GM21515 (cell line): Measurements from ENCODE around the gene FKBP15.
"Not testable (repeated sequence)": the region's sequence is repeated elsewhere in the genome, so short reads cannot be mapped to it uniquely, and the experiment has no call there.

Source experiments
- ATAC-seq: cut with Tn5 transposase; IDR thresholded peaks from one replicate; pipeline ENCODE4 v1.9.1; 2021; ENCODE audit not compliant: unreplicated experiment

Gene FKBP15

DNA sequence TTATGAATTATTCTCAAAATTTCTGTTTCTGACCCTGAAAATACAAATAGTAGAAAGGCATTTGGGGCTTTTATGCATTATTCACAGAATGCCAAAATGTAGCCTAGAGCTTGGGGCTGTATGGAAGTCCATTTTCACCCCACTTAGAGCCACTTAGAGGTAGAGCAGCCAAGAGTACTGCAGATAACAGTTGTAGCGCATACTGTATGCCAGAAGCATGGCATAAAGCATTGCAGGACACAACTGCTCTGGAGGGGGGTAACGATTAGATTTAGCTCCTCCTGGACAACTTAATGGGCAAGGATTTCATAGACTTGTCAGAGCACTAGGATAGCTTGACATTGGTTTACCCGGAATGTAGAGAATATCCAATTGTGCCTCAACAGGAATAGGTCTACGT lies 15.9 kb upstream of the FKBP15 start:
- no peak for ATAC-seq

DNA sequence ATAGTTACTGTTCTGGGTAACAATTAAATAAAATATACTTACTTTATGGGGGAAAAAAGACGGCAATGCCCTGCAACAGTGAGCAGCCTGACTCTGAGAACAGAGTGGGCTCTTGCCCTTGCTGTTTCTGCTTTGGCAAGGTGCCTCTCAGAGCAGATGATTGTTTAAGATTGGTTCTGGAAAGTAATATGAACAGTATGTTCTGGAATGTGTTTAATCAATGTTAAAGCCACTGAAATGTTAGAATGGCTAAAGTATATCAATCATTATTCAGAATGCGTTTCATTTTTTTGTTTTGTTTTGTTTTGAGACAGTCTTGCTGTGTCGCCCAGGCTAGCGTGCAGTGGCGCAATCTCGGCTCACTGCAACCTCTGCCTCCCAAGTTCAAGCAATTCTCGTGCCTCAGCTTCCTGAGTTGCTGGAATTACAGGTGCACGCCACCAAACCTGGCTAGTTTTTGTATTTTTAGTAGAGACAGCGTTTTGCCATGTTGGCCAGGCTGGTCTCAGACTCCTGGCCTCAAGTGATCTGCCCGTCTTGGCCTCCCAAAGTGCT lies 14.7 kb upstream of the FKBP15 start:
- ATAC-seq: not testable (repeated sequence)

DNA sequence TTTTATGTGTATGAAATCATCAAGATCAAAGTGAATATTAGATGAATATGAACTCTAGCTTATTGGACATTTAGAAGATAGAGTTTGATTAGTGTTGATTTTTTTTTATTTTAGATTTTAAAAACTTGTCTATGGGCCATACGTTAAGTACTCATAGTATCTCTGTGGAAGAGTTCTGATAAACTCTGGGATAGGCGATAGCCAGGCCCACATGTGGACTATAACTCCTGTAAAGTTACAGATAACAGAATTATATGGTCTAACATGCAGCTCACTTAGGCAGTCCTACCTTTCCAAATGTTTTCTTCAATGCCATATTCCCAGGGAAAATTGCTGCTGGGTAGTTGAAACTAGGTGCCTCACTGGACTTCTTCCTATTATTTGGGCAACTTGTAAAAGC lies 10.6 kb upstream of the FKBP15 start:
- ATAC-seq: no peak

DNA sequence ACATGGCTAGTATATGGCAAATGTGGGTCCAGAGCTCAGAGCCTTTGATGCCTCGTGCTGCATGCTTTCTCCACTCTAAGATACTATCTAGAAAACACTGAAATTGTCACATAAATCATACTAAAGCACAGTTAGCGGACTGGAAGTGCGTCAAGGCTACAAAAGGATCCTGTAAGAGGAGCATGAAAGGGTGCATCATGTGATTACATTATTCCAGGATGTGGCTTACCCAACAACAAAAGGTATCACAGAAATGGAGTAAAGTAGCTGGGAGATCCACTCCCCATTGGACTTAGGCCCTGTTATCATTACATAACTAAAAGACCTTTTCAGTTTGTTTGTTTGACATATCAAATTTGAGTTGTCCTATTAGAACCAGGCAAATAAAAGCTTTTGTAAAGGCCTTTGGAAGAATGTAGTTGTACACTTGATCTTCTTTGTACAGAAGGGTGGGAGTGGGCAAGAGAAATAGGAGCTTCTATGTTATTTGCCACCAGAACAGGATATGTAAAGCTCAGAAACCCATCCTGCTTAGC lies 7.1 kb upstream of the FKBP15 start:
- no peak for ATAC-seq

DNA sequence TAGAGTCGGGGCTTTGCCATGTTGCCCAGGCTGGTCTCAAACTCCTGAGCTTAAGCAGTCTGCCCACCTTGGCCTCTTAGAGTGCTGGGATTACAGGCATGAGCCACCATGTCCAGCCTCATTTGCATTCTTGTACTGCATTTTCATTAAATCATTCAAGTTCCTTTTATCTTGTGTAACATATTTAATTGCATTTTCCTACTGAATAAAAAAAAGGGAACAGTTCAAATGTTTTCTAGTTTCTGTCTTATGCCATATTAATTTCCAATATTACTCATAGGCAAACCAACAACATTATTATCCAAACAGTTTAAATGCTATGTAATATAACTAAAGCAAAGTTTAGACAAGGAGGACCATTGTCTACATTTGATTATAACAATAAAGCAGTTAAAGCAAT lies 6.4 kb upstream of the FKBP15 start:
- no peak for ATAC-seq

DNA sequence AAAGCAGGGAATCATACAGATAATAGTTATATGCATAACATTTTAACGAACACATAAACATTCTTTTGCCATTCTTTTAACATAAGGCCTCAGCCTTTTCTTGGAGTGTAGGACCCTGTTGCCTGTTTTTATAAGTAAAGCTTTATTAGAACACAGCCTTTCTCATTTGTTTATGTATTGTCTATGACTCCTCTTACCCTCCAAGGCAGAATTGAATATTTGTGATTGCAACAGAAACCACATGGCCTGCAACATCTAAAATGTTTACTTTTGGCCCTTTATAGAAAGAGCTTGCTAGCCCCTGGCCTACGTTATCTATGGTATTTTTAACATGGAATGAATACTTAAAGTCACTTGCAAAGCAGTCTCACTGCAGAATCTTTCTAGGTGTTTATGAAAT lies 2.9 kb upstream of the FKBP15 start:
- no peak for ATAC-seq

DNA sequence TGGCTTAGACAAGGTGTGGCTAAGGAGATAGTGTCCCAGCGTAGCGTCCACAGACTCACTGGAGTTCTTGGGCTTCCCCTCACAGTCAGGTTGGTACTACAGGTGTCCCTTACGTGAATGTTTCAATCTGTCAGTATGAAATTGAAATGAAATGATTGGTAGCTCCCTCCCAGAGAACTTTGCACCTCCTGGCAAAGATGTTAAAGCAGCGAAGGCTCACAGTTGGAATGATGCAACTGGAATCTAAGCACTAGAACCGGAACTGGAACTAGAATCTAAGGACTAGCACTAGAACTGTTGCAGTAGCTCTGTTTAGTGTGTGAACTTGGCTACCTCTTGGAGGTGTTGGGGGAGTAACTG lies 1.4 kb upstream of the FKBP15 start:
- ATAC-seq: no peak

DNA sequence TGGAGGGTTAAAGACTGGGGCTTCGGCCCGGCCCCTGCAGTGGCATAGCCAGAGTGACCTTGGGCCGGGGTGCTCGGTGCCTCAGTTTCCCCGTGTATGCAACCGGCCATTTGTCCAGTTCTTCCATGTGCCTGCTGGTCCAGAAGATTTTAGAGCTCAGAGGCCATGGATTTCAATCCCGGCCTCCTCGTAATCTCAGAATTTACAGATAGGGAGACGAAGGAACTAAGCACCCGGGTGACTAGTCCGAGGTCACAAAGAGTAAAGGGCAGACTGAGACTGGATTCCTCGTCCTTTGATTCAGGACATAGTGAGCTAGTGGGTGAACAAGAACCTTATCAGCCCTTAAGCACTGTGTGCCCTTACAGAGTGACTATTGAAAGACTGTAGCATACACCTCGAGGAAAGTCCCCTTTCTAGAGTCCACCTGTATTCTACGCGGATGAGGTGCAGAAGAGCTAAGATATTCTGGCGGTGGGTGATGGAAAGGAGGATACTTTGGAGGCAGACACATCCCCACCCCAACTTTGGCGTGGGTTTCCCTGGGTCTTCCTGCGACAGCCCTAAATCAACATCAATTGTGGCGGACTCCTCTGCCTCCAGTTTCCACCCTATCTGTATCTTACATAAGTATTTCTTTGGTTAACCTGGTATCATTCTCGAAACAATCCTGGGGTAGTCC lies 864 bp upstream of the FKBP15 start:
- no peak for ATAC-seq

DNA sequence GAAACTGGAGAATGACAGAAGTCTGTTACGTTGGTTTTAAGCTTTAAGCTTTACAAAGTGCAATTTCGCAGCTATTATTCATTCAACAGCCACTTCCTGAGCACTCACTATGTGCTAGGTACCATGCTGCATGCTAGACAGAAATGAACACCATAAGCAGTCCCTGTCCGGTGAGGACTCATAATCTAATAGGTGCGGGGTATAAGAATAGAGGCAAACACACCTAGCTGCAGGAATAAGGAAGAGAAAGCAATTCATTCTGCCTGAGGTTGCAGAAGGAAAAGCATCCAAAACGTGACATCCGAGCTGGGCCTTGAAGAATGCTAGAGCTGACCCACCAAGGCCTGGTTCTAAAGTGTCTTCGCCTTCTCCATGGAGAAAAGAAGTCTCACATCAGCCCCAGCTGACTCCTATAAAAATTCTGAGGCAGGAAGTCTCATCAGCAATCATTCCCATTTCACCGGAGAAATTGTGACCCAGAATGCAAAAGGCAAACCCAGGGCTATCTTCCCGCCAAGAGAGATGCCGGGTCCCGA lies 542 bp downstream of the FKBP15 start:
- ATAC-seq: no peak

DNA sequence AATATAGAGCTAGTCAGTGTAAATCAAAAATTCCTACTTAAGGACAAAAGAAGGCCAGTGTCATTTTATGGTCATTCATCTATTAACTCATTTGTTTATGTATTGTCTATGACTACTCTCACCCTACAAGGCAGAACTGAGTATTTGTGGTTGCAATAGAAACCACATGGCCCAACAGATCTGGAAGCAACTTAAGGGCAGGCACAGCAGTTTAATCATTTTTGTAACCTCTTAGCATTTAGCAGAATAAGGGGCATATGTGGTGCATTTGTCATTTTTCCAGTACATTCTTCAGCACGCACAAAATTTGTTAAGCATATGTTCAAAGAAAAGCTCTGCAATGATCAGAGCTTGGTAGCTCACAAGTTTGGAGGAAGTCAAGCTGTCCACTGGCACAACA lies 1.1 kb downstream of the FKBP15 start:
- peak; percentile 43 for ATAC-seq

DNA sequence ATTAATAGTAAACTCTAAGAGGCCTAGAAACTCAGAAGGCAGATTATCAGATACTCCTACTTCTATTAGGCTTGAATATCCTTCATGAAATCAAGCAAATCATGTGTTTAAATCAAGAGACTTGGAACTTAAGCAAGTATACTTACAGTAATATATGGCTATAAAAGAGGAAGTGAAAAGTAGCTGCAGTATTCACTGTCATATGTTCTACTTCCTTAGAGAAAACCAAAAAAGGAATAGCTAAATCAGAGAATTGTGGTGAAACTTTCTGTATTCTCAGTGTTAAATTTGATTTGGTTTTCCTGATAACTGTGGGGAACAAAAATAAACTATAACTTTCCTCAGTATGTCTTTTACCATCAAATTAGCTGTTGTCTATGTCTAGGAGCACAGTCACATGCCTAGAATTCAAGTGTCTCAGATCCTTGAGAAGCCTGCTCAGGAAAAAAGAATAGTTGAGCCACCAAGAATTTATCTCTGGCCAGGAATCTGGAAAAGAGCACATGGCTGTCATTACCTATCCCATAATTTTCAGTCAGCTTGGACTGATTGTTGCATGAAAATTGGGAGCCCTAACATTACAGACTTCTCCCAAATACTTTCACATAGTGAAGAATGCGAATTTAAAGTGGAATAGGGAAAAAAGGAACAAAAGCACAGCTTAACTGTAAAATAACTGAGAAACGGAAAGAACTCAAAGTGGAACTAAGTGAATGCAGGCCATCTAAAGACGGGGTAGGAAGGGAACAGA lies 1.7 kb downstream of the FKBP15 start:
- ATAC-seq: peak; percentile 41

DNA sequence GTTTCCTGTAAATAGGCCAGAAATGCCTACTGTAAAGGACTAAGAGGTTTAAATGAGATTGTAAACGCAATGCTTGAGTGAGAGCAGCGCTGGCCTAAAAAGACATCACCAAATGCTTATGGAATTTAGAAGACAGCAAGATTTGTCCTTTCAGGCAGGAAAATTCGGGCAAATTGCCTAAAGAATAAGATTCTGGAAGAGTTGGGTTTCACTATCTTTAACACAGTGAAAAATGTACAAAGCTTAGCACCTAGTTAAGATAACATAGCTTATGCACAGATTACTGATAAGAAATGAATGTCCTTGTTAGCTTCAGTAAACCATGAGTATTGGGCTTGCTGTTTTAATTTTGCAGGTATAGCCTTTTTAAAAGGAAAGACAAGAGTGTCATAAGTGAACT lies 4.7 kb downstream of the FKBP15 start:
- no peak for ATAC-seq

DNA sequence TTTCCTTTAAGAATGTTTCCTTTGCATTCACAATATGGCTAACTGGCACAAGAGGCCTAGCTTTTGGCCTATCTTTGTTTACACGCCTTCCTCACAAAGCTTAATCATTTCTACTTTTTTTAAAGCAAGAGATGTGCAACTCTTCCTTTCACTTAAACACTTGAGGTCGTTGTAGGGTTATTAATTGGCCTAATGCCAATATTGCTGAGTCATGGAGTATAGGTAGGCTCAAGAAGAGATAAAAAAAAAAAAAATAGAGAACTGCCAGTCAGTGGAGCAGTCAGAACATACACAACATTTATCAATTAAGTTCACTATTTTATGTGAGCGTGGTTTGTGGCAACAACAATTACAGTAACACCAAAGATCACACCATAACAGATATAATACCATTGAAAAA lies 5.9 kb downstream of the FKBP15 start:
- no peak for ATAC-seq

DNA sequence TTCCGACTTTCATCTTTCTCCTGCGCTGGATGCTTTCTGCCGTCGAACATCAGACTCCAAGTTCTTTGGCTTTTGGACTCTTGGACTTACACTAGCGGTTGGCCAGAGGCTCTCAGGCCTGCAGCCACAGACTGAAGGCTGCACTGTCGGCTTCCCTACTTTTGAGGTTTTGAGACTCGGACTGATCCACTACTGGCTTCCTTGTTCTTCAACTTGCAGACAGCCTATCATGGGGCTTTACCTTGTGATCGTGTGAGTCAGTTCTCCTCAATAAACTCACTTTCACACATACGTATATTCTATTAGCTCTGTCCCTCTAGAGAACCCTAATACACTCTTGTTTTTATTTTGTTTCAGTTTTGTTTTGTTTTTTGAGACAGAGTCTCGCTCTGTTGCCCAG lies 10.3 kb downstream of the FKBP15 start:
- ATAC-seq: no peak

DNA sequence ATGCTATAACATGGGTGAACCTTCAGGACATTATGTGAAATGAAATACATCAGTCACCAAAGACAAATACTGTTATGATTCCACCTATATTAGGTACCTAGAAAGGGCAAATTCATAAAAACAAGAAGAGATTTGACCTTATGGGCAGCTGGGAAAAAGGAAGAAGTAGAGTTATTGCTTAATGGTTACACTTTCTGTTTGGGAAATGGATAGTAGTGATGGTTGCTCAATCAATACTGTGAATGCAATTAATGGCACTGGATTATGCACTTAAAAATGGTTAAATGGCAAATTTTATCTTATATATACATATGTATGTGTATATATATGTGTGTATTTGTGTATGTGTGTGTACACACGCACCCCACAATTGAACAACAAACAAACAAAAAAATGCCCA lies 15.2 kb downstream of the FKBP15 start:
- ATAC-seq: no peak

DNA sequence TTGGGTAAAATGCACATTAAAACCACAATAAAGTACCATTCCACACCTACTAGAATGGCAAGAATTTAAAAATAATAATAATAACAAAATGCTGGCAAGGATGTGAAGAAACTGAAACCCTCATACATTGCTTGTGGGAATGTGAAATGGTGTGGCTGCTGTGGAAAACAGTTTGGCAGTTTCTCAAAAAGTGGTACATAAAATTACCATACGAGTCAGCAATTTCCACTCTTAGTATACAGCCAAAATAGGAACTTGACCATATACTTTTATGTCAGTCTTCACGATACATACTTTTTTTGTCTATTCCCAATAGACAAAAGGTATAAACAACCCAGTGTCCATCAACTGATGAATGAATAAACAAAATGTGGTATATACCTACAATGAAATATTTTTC lies 15.6 kb downstream of the FKBP15 start:
- ATAC-seq: no peak

DNA sequence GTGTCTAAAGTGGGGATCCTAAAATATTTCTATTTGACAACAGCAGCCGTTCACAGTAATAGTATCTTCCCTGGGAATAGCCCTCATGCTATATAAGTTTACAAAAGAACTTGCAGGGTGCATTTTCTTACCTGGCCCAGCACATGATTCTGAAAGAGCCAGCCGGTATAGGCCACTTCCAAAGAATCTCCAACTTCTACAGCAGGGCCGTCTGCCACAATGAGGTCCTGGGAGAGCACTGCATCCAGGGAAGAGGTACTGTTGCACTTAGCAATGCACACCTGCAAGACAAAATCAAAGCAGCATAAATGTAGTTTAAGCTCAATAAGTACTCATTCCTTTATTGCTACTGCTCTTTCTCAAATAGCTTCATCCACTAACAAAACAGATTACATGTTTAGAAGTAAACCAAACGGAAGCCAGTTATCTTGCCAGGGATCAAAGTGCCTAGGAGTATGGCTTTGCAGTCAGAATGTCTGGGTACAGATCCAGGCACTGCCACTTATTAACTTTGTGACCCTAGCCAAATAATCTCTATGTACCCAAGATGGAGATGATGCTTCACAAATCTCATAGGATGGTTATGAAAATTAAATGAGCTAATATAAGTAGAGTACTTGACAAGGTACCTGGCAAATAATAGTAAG lies 21.3 kb downstream of the FKBP15 start:
- no peak for ATAC-seq

DNA sequence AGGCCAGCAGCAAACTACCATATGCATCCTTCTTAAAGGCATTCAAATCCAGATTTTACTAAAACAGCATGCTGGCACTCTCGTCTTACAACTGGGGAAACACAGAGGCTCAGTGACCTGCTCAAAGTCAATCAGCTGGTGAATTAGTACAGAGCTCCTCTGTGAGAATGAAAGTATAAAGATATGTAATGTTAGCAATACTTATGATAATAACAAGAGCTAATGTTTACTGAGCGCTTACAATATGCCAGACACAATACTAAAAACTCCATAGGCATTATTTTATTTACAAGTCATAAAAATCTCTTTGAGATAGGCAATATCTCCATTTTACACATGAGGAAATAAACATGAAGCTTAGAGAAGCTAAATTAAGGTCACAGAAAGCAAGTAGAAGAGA lies 28.6 kb downstream of the FKBP15 start:
- ATAC-seq: no peak

DNA sequence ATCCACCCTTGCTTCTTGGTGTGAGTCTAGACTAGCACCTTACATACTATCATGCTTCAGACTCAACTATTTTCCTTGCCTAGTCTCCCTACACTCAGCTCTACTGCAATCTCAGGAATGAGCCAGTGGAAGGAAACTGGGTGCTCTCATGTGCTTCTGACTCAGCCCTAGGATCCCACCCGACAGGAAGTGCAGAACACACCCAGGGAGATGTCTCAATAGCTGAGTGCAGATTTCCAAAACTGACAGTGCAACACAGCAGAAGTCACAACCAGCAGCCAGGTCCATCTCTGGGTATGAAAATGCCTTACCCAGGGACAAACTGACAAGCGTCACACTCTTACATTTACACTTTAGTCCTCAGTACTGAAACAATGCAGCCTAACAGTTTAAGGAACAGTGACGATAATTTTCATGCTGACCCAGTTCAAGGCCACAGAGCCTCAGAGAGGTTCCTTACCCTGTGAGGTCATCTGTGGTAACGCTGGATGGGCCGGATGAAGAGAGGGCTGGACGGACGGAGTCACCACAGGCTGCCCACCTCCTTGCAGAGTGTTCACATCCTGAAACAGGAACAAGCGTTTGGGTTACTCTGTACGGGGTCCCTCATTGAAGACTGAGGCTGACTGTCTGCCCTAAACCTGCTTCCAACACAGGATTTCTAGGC lies 33.0 kb downstream of the FKBP15 start:
- ATAC-seq: no peak

DNA sequence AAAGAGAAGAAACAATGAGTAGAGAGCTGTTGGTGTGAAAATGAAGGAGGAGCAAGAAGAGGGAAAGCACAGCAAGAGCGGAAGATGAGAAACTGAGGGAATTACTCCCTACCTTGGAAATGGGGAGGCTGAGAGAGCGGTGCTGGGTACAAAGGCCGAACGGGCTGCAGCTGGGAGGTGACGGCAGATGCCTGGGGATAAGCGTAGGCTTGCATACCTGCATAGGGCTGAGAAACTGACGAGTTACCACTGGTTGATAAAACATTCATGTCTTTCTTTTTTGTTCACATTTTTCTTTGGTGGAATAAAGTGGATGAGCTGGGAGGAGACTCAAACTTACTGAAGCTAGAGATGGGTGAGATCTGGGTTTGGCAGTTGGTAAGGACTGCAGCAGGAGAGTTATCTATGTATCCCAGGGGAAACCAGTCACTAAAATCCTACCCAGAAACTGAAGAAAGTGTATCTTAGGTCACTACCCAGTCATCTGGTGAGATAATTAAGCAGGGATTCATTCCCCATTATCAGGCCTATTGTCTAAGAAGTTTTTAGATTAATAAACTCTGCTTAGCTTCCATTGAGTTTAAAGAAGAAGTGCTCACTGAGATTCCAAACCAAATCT lies 34.8 kb downstream of the FKBP15 start:
- no peak for ATAC-seq

DNA sequence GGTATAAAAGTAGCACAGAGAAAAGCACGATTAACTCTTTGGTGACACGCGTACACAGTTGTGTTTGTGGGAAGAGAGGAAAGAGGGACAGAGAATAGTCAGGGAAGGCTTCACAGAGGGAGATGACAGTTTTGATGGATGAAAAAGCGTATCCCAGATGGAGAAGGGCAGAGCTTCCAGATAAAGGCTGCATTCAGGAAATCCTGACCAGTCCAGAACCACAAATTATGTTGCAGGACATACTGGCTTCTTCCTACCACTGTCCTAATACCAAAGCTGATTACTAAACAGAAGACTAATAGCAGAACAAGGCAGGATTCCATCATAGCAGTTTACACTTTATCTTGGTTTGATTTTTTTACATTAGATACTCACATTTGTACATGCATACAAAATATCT lies 35.8 kb downstream of the FKBP15 start:
- ATAC-seq: no peak
